Ovary (tissue), 9 donors: ENCODE results near the gene MYL11. TPM values are rescaled to one million over a fixed set of nuclear protein-coding genes. Genes with fewer than 3 reads are reported as not detected.

Experiments
- DNase-seq, 5 donors: peaks; one replicate each; pipeline ENCODE4 v3.0.0-alpha.2; 2019 to 2020
- H3K27ac ChIP-seq, 2 donors: fragments of 200-600 bp; one replicate each; pipeline versions ENCODE4 v1.5.1 to v1.8.0; 2019 to 2022
- H3K27me3 ChIP-seq: fragments of 200-600 bp; one replicate; pipeline ENCODE4 v1.8.0; 2022
- H3K36me3 ChIP-seq: fragments of 200-600 bp; sonication (generic); one replicate; pipeline ENCODE4 v1.5.1; 2019
- H3K4me1 ChIP-seq: one replicate; pipeline ENCODE4 v1.8.1; 2013; ENCODE audit warnings: mild to moderate bottlenecking, moderate library complexity; ENCODE audit not compliant: insufficient read depth
- H3K4me3 ChIP-seq: fragments of 200-600 bp; sonication (generic); one replicate; pipeline ENCODE4 v1.5.1; 2017
- H3K9me3 ChIP-seq, 2 donors: fragments of 200-600 bp in 1 of 2; sonication (generic) in 1 of 2; one replicate each; pipeline versions ENCODE4 v1.5.1 to v1.8.1; 2013 to 2019; ENCODE audit warnings: mild to moderate bottlenecking in 1 of 2, moderate library complexity in 1 of 2
- EP300 ChIP-seq: sonication (generic); formaldehyde crosslinking; IDR thresholded peaks from one replicate; pipeline ENCODE4 v1.6.1; 2017; ENCODE audit warnings: antibody characterized with exemption
- POLR2A ChIP-seq: fragments of 450-650 bp; IDR thresholded peaks from one replicate; pipeline ENCODE4 v1.6.1; 2017; ENCODE audit warnings: antibody characterized with exemption, mild to moderate bottlenecking, moderate library complexity
- WGBS, 3 donors: extraction: QIAGEN DNeasy Blood & Tissue Kit in 1 of 3; methylation state at CpG; one replicate each; pipeline versions ENCODE4 v1.1.5 to v1.1.7; 2013 to 2017; 5-methylcytosine and 5-hydroxymethylcytosine counted together
- intact Hi-C, 4 donors: fragments of 100-400 bp; cut with DNase I; formaldehyde crosslinking; loops; one replicate each; pipeline versions ENCODE4 v1.11.0 to v1.15.1; 2022 to 2023
- polyA plus RNA-seq, 2 donors: library from polyadenylated mRNA; stranded (reverse); fragments of 200-250 nt in 1 of 2; fragments of 350-450 nt in 1 of 2; fragmentation: Illumina TruSeq in 1 of 2; extraction: RNeasy Lipid Tissue Mini Kit (QIAGEN cat#74804) in 1 of 2; gene quantifications; one replicate each; pipeline ENCODE4 v1.2.3, GENCODE V29; 2013 to 2014
- total RNA-seq, 7 donors: library from RNA; depleted of rRNA in 2 of 7; stranded (reverse); fragments of >200 nt in 2 of 7; fragmentation: NEBNext Ultra II Directional in 3 of 7; extraction: Animal tissue kit (Norgen Biotek cat#: 25700) in 3 of 7; gene quantifications; one replicate each; pipeline versions ENCODE4 v1.1.0 to v1.2.4, GENCODE V29; 2016 to 2023
- TF ChIP-seq, protein P1 (sequence below), 3 donors: fragments of 450-650 bp in 2 of 3; fragments of 200-600 bp in 1 of 3; IDR thresholded peaks; one replicate each; pipeline versions ENCODE4 v1.5.1 to v1.8.0; 2016 to 2022; ENCODE audit warnings: antibody characterized with exemption in 3 of 3, mild to moderate bottlenecking in 1 of 3
- donor health status: DM: no; HTN: no; CAD: no; lungs with moderate emphysema.
- donor health status: DM: no; HTN: no; CAD: no.
- donor health status: Bipolar disorder and iron deficiency.
- donor health status: DM: yes; HTN: yes; CAD: no.
- donor health status: DM: no; HTN: no; CAD: no.
- donor health status: DM: yes; HTN: yes; CAD: no.

Gene MYL11
- total and polyA plus RNA-seq, 9 donors = 0.38 to 1.4 (median 1.2) TPM; not detected in 5

DNA sequence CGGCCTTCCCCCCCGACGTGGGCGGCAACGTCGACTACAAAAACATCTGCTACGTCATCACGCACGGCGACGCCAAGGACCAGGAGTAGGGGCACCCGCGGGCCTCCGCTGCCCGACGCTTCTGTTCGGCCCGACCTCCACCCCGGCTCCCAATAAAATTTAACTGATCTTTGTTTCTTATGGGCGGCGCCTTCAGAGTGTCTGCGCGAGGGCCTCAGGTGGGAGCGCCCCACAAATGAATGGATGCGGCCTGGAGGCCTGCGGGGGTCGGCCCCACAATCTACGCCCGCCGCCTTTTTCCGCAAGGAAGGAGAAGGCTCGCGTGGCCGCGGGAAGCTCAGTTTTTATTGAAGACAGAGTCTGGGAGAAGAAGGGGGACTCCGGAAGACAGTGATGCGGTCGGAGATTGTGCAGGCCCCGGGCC is 3.2 kb downstream of the MYL11 start:
- intact Hi-C loops = loop anchor here in 1 of 4 donors (10.0 kb wide), 1 partner anchor 277 kb away; the partner anchor contains the start of genes FBRS and PRR14

DNA sequence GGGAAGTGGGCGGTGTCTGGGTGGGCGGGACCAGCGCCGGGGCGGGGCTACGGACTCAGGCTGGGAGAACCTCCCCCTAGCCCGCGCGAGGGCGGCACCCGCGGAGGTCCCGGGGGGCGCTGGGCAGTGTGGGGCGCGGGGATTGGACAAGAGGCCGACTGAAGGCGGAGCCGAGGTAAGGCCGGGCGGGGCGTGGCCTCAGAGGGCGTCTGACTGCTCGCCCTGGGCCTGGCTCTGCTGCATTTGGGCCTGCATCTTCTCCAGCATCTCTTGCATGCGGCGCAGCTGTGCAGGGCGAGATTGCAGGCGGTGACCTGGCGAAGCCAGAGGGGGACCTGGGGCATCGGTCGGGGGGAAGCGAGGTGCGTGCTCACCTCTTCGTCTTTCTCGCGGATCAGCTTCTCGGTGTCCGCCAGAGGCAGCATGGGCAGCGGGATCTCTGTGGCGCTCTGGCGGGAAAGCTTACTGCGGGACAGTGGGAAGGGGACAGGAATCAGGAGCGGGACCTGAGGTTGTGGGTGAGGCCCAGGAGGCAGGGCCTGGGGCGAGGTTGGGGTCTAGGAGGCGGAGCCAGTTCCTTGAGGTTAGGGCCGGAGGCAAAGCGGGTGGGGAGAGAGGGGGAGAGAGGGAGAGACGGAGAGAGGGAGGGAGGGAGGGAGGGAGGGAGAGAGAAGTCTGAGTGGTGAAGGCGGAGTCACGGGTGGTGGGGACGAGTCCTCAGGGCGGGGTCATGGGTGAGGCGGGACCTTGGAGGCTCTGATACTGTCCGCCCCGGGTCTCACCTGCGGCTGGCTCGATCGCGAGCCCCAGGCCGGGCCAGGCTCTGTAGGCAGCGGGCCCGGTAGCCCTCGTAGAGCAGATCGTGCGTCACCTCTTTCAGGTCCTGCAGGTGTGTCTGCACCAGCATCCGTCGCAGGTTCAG is 3.9 kb downstream of the MYL11 start:
- H3K4me1 ChIP-seq = peaks cover 4% of the 10 kb centered on the region
- intact Hi-C loops = loop anchor here in 1 of 4 donors (10.0 kb wide), 1 partner anchor 276 kb away; the partner anchor contains the start of genes FBRS and PRR14
- H3K36me3 ChIP-seq = no peaks in the 10 kb centered on the region
- peak overlapping the region; percentile 99 to 100 for H3K27ac ChIP-seq
- peak overlapping the region; percentile 88 for H3K4me3 ChIP-seq
- TF ChIP-seq POLR2A (no peak), EP300 (no peak)
- TF ChIP-seq, protein P1, sequence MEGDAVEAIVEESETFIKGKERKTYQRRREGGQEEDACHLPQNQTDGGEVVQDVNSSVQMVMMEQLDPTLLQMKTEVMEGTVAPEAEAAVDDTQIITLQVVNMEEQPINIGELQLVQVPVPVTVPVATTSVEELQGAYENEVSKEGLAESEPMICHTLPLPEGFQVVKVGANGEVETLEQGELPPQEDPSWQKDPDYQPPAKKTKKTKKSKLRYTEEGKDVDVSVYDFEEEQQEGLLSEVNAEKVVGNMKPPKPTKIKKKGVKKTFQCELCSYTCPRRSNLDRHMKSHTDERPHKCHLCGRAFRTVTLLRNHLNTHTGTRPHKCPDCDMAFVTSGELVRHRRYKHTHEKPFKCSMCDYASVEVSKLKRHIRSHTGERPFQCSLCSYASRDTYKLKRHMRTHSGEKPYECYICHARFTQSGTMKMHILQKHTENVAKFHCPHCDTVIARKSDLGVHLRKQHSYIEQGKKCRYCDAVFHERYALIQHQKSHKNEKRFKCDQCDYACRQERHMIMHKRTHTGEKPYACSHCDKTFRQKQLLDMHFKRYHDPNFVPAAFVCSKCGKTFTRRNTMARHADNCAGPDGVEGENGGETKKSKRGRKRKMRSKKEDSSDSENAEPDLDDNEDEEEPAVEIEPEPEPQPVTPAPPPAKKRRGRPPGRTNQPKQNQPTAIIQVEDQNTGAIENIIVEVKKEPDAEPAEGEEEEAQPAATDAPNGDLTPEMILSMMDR (IDR thresholded peaks at IDR 0.05) = no peak
- H3K27me3 ChIP-seq = no peaks in the 10 kb centered on the region
- H3K9me3 ChIP-seq = no peaks in the 10 kb centered on the region
- 0% methylated on average over 51 to 67 of the region's 67 CpGs for WGBS, 3 donors
- peak; percentile 99 to 100 (median 99) for DNase-seq

More for the DNA sequence above, 3.2 kb downstream of the MYL11 start:
- no peaks in the 10 kb centered on the region for H3K27me3 ChIP-seq
- DNase-seq = peak; percentile 96 to 98 (median 97)
- H3K4me1 ChIP-seq = peaks cover 4% of the 10 kb centered on the region
- H3K36me3 ChIP-seq = no peaks in the 10 kb centered on the region
- WGBS, 3 donors = 0% methylated on average over 39 of the region's 39 CpGs
- H3K9me3 ChIP-seq = no peaks in the 10 kb centered on the region
- H3K4me3 ChIP-seq = peak overlapping the region; percentile 88
- H3K27ac ChIP-seq = peak overlapping the region; percentile 99 to 100
- TF ChIP-seq POLR2A (peak; percentile 91), EP300 (no peak)
- TF ChIP-seq, protein P1 (IDR thresholded peaks at IDR 0.05) = peak in 1 of 3 donors; percentile 33

DNA sequence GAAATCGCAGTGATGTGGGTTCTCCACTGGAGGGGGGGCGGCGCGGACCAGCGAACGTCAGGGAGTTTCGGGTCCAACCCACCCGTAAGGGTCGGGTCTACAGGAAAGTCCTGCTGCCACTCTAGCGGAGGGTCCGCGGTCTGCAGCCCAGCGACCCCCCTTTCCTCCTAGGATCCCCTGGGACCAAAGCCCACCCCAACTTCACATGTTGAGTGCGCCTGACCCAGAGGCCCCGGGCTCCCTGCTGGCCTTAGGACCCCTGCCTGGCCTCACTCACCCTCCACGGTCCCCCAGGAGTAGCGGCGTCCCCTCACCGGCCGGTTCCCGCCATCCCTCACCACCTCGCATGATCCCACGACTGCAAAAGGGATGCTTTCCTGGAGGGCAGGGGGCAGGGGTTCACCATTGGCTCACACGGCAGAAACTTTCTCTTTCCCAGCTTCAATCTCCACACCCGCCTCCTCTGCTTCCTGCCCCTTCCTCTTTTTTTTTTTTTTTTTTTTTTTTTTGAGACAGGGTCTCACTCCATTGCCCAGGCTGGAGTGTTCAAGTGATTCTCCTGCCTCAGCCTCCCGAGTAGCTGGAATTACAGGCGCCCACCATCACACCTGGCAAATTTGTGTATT is 4.7 kb downstream of the MYL11 start:
- peak in 1 of 5 donors; percentile 49 for DNase-seq
- Histone ChIP-seq H3K27me3 (no peaks in the 10 kb centered on the region), H3K27ac (peak overlapping the region; percentile 59 to 100), H3K9me3 (no peaks in the 10 kb centered on the region), H3K4me3 (peak overlapping the region; percentile 88), H3K4me1 (peaks cover 4% of the 10 kb centered on the region), H3K36me3 (no peaks in the 10 kb centered on the region)
- TF ChIP-seq EP300 (no peak), POLR2A (no peak)
- TF ChIP-seq, protein P1 (IDR thresholded peaks at IDR 0.05) = peak in 1 of 3 donors; percentile 12
- intact Hi-C loops = loop anchor here in 1 of 4 donors (10.0 kb wide), 1 partner anchor 276 kb away; the partner anchor contains the start of genes FBRS and PRR14
- WGBS, 3 donors = 24 to 54% (median 30%) methylated on average over 13 to 27 of the region's 27 CpGs

DNA sequence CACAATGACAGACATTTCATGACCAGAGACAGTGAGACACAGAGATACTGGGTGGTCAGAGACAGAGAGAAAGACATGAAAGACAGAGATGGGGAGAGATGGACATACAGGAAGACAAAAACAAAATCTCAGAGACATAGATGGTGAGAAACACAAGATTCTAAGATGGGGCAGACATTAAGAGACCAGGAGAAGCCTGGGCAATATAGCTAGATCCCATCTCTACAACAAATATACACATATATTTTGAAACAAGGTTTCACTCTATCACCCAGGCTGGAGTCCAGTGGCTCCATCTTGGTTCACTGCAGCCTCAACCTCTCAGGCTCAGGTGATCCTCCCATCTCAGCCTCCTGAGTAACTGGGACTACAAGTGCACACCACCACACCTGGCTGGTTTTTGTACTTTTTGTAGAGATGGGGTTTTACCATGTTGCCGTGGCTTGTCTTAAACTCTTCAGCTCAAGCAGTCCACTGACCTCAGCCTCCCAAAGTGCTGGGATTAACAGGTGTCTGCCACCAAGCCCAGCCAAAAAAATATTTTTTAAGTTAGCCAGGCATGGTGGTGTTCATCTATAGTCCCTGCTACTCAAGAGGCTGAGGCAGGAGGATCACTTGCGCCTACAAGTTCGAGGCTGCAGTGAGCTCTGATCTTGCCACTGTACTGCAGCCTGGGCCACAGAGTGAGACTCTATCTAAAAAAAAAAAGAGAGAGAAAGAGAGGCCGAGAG is 5.6 kb downstream of the MYL11 start:
- no peak overlapping the region for H3K27ac ChIP-seq
- H3K27me3 ChIP-seq = no peaks in the 10 kb centered on the region
- TF ChIP-seq EP300 = no peak
- intact Hi-C loops = no loop called here
- no peak for DNase-seq
- H3K36me3 ChIP-seq = no peaks in the 10 kb centered on the region
- H3K9me3 ChIP-seq = no peaks in the 10 kb centered on the region
- peaks cover 4% of the 10 kb centered on the region for H3K4me1 ChIP-seq
- WGBS, 3 donors = 84% methylated on average over 4 of the region's 4 CpGs
- H3K4me3 ChIP-seq = no peak overlapping the region
